ENCODE measurements around the gene WWP2.

Gene WWP2

GRCh38 chr16:69904495-69905170, 142.5 kb downstream of the WWP2 start:
- Histone ChIP-seq H3K4me2 (no peak overlapping the region), H3K27ac (no peak overlapping the region), H3K9ac (no peak overlapping the region), H3K4me3 (no peak overlapping the region), H3K4me1 (peaks cover 39% of the 10 kb centered on the region), H3K27me3 (no peaks in the 10 kb centered on the region), H4K20me1 (no peaks in the 10 kb centered on the region), H3K9me3 (peaks cover 29% of the 10 kb centered on the region), H3K36me3 (peaks cover 54% of the 10 kb centered on the region)
- no peak for TF ChIP-seq Cebpa-rat (IDR thresholded peaks at IDR 0.05)

GRCh38 chr16:69905171-69905555, 143.0 kb downstream of the WWP2 start:
- Histone ChIP-seq H3K27ac (no peak overlapping the region), H3K4me2 (no peak overlapping the region)

GRCh38 chr16:69906838-69907401, 144.8 kb downstream of the WWP2 start:
- H3K4me1 ChIP-seq: peaks cover 62% of the 10 kb centered on the region
- peaks cover 48% of the 10 kb centered on the region for H3K36me3 ChIP-seq
- no peak overlapping the region for H3K9ac ChIP-seq
- H3K27ac ChIP-seq: peak overlapping the region; percentile 59; the same call in 1 of the 2 replicates
- H3K27me3 ChIP-seq: no peaks in the 10 kb centered on the region
- peak; percentile 70; the same call in 1 of the 2 replicates for TF ChIP-seq Cebpa-rat (IDR thresholded peaks at IDR 0.05)
- peak overlapping the region; percentile 59 for H3K4me2 ChIP-seq
- H3K4me3 ChIP-seq: no peak overlapping the region
- H3K9me3 ChIP-seq: peaks cover 29% of the 10 kb centered on the region
- no peaks in the 10 kb centered on the region for H4K20me1 ChIP-seq

More at GRCh38 chr16:69905171-69905555, 143.0 kb downstream of the WWP2 start:
- Histone ChIP-seq H3K4me1 (peaks cover 45% of the 10 kb centered on the region), H3K9ac (no peak overlapping the region), H4K20me1 (no peaks in the 10 kb centered on the region), H3K9me3 (peaks cover 29% of the 10 kb centered on the region), H3K4me3 (no peak overlapping the region), H3K27me3 (no peaks in the 10 kb centered on the region), H3K36me3 (peaks cover 54% of the 10 kb centered on the region)
- no peak for TF ChIP-seq Cebpa-rat (IDR thresholded peaks at IDR 0.05)

GRCh38 chr16:69909043-69909442, 146.9 kb downstream of the WWP2 start:
- H3K4me2 ChIP-seq: peak overlapping the region; percentile 59
- peaks cover 32% of the 10 kb centered on the region for H3K36me3 ChIP-seq
- no peak overlapping the region for H3K9ac ChIP-seq
- H4K20me1 ChIP-seq: no peaks in the 10 kb centered on the region
- H3K27ac ChIP-seq: peak overlapping the region; percentile 49; the same call in 1 of the 2 replicates
- H3K9me3 ChIP-seq: peaks cover 29% of the 10 kb centered on the region
- no peak for TF ChIP-seq Cebpa-rat (IDR thresholded peaks at IDR 0.05)
- H3K4me1 ChIP-seq: peaks cover 64% of the 10 kb centered on the region
- no peak overlapping the region for H3K4me3 ChIP-seq
- H3K27me3 ChIP-seq: no peaks in the 10 kb centered on the region

GRCh38 chr16:69909760-69910159, 147.6 kb downstream of the WWP2 start:
- no peak overlapping the region for H3K9ac ChIP-seq
- TF ChIP-seq Cebpa-rat (IDR thresholded peaks at IDR 0.05): no peak
- peaks cover 64% of the 10 kb centered on the region for H3K4me1 ChIP-seq

GRCh38 chr16:69910964-69911363, 148.8 kb downstream of the WWP2 start:
- Histone ChIP-seq H3K4me3 (no peak overlapping the region), H4K20me1 (no peaks in the 10 kb centered on the region), H3K4me2 (peak overlapping the region; percentile 62), H3K9me3 (peaks cover 17% of the 10 kb centered on the region), H3K27ac (peak overlapping the region; percentile 16; the same call in 1 of the 2 replicates), H3K27me3 (no peaks in the 10 kb centered on the region), H3K36me3 (peaks cover 22% of the 10 kb centered on the region), H3K4me1 (peaks cover 61% of the 10 kb centered on the region), H3K9ac (0 out of 2 replicates have a peak overlapping the region, but pooled peaks have one; percentile 0)
- no peak for TF ChIP-seq Cebpa-rat (IDR thresholded peaks at IDR 0.05)

More at GRCh38 chr16:69909760-69910159, 147.6 kb downstream of the WWP2 start:
- Histone ChIP-seq H3K9me3 (peaks cover 25% of the 10 kb centered on the region), H4K20me1 (no peaks in the 10 kb centered on the region), H3K36me3 (peaks cover 27% of the 10 kb centered on the region), H3K27ac (no peak overlapping the region), H3K27me3 (no peaks in the 10 kb centered on the region), H3K4me2 (peak overlapping the region; percentile 62), H3K4me3 (no peak overlapping the region)

- Histone ChIP-seq H3K4me1 (peaks cover 6% of the 10 kb centered on the region), H3K27ac (no peak overlapping the region), H3K36me3 (peaks cover 9% of the 10 kb centered on the region; the same call in 1 of the 2 replicates), H3K4me3 (no peak overlapping the region), H3K9ac (no peak overlapping the region), H3K27me3 (no peaks in the 10 kb centered on the region), H3K4me2 (no peak overlapping the region), H4K20me1 (no peaks in the 10 kb centered on the region), H3K9me3 (no peaks in the 10 kb centered on the region)
- no peak for TF ChIP-seq Cebpa-rat (IDR thresholded peaks at IDR 0.05)
These were observed 154.3 kb downstream of the WWP2 start for GRCh38 chr16:69916462-69916861.

GRCh38 chr16:69917311-69917710, 155.2 kb downstream of the WWP2 start:
- Histone ChIP-seq H3K4me1 (peaks cover 5% of the 10 kb centered on the region), H3K9me3 (no peaks in the 10 kb centered on the region), H3K4me3 (no peak overlapping the region), H3K27me3 (no peaks in the 10 kb centered on the region), H3K4me2 (no peak overlapping the region), H3K27ac (no peak overlapping the region), H3K9ac (no peak overlapping the region), H3K36me3 (peaks cover 9% of the 10 kb centered on the region; the same call in 1 of the 2 replicates), H4K20me1 (no peaks in the 10 kb centered on the region)
- TF ChIP-seq Cebpa-rat (IDR thresholded peaks at IDR 0.05): no peak

GRCh38 chr16:69917739-69918138, 155.6 kb downstream of the WWP2 start:
- Histone ChIP-seq H3K27me3 (no peaks in the 10 kb centered on the region), H3K27ac (no peak overlapping the region), H3K36me3 (peaks cover 9% of the 10 kb centered on the region; the same call in 1 of the 2 replicates), H3K4me1 (peaks cover 9% of the 10 kb centered on the region), H3K9me3 (no peaks in the 10 kb centered on the region), H3K4me3 (no peak overlapping the region), H3K9ac (no peak overlapping the region), H4K20me1 (no peaks in the 10 kb centered on the region), H3K4me2 (no peak overlapping the region)
- no peak for TF ChIP-seq Cebpa-rat (IDR thresholded peaks at IDR 0.05)

GRCh38 chr16:69918241-69918640, 156.1 kb downstream of the WWP2 start:
- Histone ChIP-seq H3K9ac (no peak overlapping the region), H3K4me3 (no peak overlapping the region)

More at GRCh38 chr16:69918241-69918640, 156.1 kb downstream of the WWP2 start:
- H3K9me3 ChIP-seq: no peaks in the 10 kb centered on the region
- H3K4me2 ChIP-seq: no peak overlapping the region
- no peak for TF ChIP-seq Cebpa-rat (IDR thresholded peaks at IDR 0.05)
- peaks cover 9% of the 10 kb centered on the region; the same call in 1 of the 2 replicates for H3K36me3 ChIP-seq
- H4K20me1 ChIP-seq: no peaks in the 10 kb centered on the region
- no peak overlapping the region for H3K27ac ChIP-seq
- H3K4me1 ChIP-seq: peaks cover 14% of the 10 kb centered on the region
- H3K27me3 ChIP-seq: no peaks in the 10 kb centered on the region

Data from BLaER1 (cell line).